Immature natural killer cell (primary cell): ENCODE results near the gene LMLN. TPM values are rescaled to one million over a fixed set of nuclear protein-coding genes. Genes with fewer than 3 reads are reported as not detected.

Source experiments
- DNase-seq, 3 donors: peaks; one replicate each; pipeline ENCODE4 v3.0.0; 2022; ENCODE audit warnings: mixed read lengths in 1 of 3
- H3K27ac Mint-ChIP-seq, 6 donors: one replicate each; pipeline ENCODE4 v1.8.0; 2020; ENCODE audit warnings: mixed read lengths in 6 of 6, mild to moderate bottlenecking in 5 of 6, inconsistent platforms in 4 of 6, moderate library complexity in 3 of 6
- H3K27me3 Mint-ChIP-seq, 3 donors: one replicate each; pipeline ENCODE4 v1.8.0; 2020 to 2021; ENCODE audit warnings: low read depth in 3 of 3, mild to moderate bottlenecking in 3 of 3, mixed read lengths in 3 of 3, moderate library complexity in 3 of 3, inconsistent platforms in 1 of 3
- H3K36me3 Mint-ChIP-seq, 3 donors: one replicate each; pipeline ENCODE4 v1.8.0; 2020; ENCODE audit warnings: mixed read lengths in 3 of 3, inconsistent platforms in 2 of 3, mild to moderate bottlenecking in 2 of 3
- H3K4me1 Mint-ChIP-seq, 2 donors: one replicate each; pipeline ENCODE4 v1.8.0; 2020; ENCODE audit warnings: inconsistent platforms in 2 of 2, mild to moderate bottlenecking in 2 of 2, mixed read lengths in 2 of 2, moderate library complexity in 1 of 2
- H3K4me3 Mint-ChIP-seq, 5 donors: one replicate each; pipeline ENCODE4 v1.8.0; 2020; ENCODE audit warnings: mild to moderate bottlenecking in 5 of 5, mixed read lengths in 5 of 5, inconsistent platforms in 3 of 5, moderate library complexity in 3 of 5
- H3K9me3 Mint-ChIP-seq, 6 donors: one replicate each; pipeline ENCODE4 v1.8.0; 2020; ENCODE audit warnings: mild to moderate bottlenecking in 6 of 6, mixed read lengths in 6 of 6, inconsistent platforms in 4 of 6, moderate library complexity in 3 of 6
- polyA plus RNA-seq, 3 donors: library from polyadenylated mRNA; unstranded; fragments of 300-500 nt; fragmentation: Illumina TruSeq; gene quantifications; one replicate each; pipeline ENCODE4 v1.2.3, GENCODE V29; 2021

Gene LMLN
- polyA plus RNA-seq, 3 donors from 2014 or later = 0.62 to 1.9 (median 1.8) TPM

DNA sequence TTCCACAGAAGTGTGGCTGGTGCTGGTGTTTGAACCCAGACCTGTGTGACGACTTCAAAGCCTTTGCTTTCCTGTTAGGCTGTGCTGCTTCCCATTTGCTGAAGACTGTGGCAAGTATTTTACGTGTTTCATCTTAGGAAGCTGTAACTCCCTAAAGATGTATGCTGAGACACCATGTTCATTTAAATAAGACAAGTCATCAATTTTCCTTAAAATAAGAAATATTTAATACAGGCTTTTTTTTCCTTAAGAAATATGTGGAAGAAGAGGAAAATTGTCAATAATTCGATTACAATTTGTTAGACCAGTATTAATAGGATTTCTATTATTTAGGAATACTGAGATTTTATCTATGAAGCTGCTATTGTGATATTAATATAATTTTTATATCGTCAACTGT, 58.4 kb downstream of the LMLN start:
- no peak for DNase-seq
- no peaks in the 10 kb centered on the region for H3K9me3 Mint-ChIP-seq
- no peaks in the 10 kb centered on the region for H3K4me1 Mint-ChIP-seq
- no peaks in the 10 kb centered on the region for H3K27me3 Mint-ChIP-seq
- peaks cover 0 to 6% (median 0%) of the 10 kb centered on the region in 3 donors for H3K36me3 Mint-ChIP-seq
- no peak overlapping the region for H3K4me3 Mint-ChIP-seq
- H3K27ac Mint-ChIP-seq = no peak overlapping the region

GRCh38 chr3:198019115-198019514, 59.1 kb downstream of the LMLN start:
- DNase-seq = no peak
- Mint-ChIP-seq H3K36me3 (peaks cover 0 to 6% (median 0%) of the 10 kb centered on the region in 3 donors), H3K27me3 (no peaks in the 10 kb centered on the region), H3K9me3 (no peaks in the 10 kb centered on the region), H3K4me3 (no peak overlapping the region), H3K4me1 (no peaks in the 10 kb centered on the region), H3K27ac (no peak overlapping the region)

DNA sequence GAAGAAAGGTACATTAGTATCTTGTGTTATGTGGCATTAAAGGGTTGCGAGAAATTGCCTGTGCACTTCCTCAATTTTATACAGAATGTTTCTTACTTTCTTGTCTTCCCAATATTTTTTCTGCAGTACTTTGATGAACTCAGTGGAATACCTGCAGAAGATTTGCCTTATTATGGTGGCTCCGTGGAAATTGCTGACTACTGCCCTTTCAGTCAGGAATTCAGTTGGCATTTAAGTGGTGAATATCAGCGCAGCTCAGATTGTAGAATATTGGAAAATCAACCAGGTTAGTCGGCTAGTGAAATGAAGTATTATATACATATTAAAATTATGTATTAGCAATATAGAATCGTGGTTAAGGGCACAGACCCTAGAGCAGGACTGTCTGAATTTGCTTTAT, 61.3 kb downstream of the LMLN start:
- DNase-seq = no peak
- Mint-ChIP-seq H3K4me1 (no peaks in the 10 kb centered on the region), H3K4me3 (no peak overlapping the region), H3K27me3 (no peaks in the 10 kb centered on the region), H3K9me3 (no peaks in the 10 kb centered on the region), H3K36me3 (peaks cover 0 to 6% (median 0%) of the 10 kb centered on the region in 3 donors), H3K27ac (no peak overlapping the region)

- Mint-ChIP-seq H3K4me1 (no peaks in the 10 kb centered on the region), H3K27me3 (peaks cover 0 to 2% (median 0%) of the 10 kb centered on the region in 3 donors), H3K36me3 (peaks cover 3 to 17% (median 5%) of the 10 kb centered on the region in 3 donors), H3K4me3 (no peak overlapping the region), H3K27ac (no peak overlapping the region), H3K9me3 (no peaks in the 10 kb centered on the region)
- no peak for DNase-seq
Measured at GRCh38 chr3:198022604-198023003, 62.6 kb downstream of the LMLN start.

- H3K9me3 Mint-ChIP-seq = no peaks in the 10 kb centered on the region
- H3K36me3 Mint-ChIP-seq = peaks cover 3 to 17% (median 5%) of the 10 kb centered on the region in 3 donors
- DNase-seq = no peak
- H3K4me3 Mint-ChIP-seq = no peak overlapping the region
- H3K4me1 Mint-ChIP-seq = no peaks in the 10 kb centered on the region
- H3K27me3 Mint-ChIP-seq = peaks cover 0 to 2% (median 0%) of the 10 kb centered on the region in 3 donors
- H3K27ac Mint-ChIP-seq = no peak overlapping the region
Measured at GRCh38 chr3:198025644-198026043, 65.6 kb downstream of the LMLN start.

DNA sequence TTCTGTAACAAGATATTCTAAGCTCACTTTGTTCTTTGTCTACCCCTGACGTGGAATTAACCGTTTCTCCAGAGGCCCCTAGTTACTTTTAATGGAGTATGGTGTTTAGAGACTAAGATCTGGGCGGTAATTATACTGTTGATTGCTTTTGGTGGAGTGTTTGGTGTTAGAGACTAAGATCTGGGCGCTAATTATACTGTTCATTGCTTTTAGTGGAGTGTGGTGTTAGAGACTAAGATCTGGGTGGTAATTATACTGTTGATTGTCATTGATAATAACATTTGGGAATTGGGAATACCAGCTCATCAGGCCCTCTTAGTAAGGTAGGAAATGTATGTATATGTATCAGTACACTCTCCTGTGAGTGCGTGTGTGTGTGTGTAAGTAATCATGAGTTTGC, 66.6 kb downstream of the LMLN start:
- Mint-ChIP-seq H3K27me3 (peaks cover 0 to 2% (median 0%) of the 10 kb centered on the region in 3 donors), H3K4me1 (no peaks in the 10 kb centered on the region), H3K4me3 (no peak overlapping the region), H3K36me3 (peaks cover 3 to 17% (median 5%) of the 10 kb centered on the region in 3 donors), H3K9me3 (no peaks in the 10 kb centered on the region), H3K27ac (no peak overlapping the region)
- DNase-seq = no peak

DNA sequence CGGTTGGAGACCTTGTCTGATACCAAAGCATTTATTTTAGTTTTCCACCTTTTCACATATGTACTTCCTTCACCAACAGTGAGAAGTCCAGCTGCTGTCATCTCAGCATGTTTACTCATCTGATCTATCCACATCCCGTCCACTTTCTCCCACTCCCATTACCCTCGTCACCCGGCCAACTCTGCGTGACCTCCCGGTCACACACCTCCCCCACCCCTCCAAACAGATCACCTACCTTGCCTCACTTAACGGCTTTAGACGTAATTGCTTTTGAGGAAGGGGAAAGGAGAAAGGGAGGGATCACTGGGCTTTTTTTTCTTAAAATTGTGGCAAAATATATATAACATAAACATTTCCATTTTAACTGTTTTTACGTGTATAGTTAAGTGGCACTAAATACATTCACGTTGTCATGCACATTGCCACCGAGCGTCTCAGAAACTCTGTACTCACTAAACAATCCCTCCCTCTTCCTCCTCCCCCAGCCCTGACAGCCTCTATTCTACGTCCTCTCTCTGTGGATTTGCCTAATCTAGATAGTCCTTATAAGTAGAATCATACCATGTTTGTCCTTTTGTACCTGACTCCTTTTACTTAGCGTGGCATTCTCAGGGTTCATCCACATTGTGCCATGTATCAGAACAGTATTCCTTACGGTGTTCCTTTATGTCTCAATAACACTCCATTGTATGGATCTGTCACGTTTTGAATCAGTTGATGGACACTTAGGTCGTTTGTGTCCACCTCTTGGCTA, 67.2 kb downstream of the LMLN start:
- H3K27me3 Mint-ChIP-seq = peaks cover 0 to 2% (median 0%) of the 10 kb centered on the region in 3 donors
- H3K4me1 Mint-ChIP-seq = no peaks in the 10 kb centered on the region

DNA sequence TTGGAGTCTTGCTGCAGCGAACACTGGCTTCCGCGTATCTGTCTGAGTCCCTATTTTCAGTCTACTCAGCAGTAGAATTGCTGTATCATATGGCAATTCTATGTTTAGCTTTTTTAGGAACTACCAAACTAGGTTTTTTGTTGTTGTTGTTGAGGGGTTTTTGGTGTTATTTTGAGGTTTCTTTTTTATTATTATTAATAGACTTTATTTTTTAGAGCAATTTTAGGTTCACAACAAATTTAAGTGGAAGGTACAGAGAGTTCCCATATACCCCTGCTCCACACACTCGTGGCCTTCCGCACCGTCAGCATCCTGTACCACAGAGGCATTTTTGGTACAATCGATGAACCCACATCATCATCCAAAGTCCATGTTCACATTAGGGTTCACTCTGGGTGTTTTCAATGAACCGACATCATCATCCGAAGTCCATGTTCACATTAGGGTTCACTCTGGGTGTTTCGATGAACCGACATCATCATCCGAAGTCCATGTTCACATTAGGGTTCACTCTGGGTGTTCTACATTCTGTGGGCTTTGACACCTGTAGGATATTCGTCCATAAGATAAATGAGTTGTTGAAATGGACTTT, 67.9 kb downstream of the LMLN start:
- Mint-ChIP-seq H3K4me3 (no peak overlapping the region), H3K27ac (no peak overlapping the region), H3K36me3 (peaks cover 3 to 12% (median 6%) of the 10 kb centered on the region in 3 donors), H3K4me1 (peaks cover 0 to 1% of the 10 kb centered on the region in 2 donors), H3K27me3 (peaks cover 0 to 2% (median 0%) of the 10 kb centered on the region in 3 donors), H3K9me3 (no peaks in the 10 kb centered on the region)
- no peak for DNase-seq

More for the DNA sequence above, 67.2 kb downstream of the LMLN start:
- Mint-ChIP-seq H3K27ac (no peak overlapping the region), H3K36me3 (peaks cover 3 to 16% (median 5%) of the 10 kb centered on the region in 3 donors), H3K9me3 (no peaks in the 10 kb centered on the region), H3K4me3 (no peak overlapping the region)
- DNase-seq = no peak

DNA sequence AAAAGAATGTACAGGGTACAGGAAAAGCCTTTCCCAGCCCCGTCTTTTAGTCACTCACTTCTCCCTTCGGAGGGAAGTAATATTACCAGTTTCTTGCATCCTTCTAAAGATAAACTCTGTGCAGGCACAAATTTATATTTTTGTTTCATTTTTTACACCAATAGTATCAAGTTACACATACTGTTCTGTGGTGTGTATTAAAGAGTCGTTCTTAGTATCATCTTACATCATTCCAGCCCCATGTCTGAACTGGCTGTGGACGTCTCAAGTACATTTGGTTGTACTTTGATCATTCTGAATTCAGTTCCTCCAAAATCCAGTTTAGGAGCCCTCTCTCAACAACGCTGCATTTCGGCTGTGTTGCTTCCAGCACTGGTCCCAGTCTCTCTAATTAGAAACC, 68.7 kb downstream of the LMLN start:
- Mint-ChIP-seq H3K27me3 (peaks cover 0 to 2% (median 0%) of the 10 kb centered on the region in 3 donors), H3K4me3 (no peak overlapping the region), H3K9me3 (no peaks in the 10 kb centered on the region), H3K27ac (no peak overlapping the region), H3K36me3 (peaks cover 3 to 11% (median 9%) of the 10 kb centered on the region in 3 donors), H3K4me1 (peaks cover 0 to 3% of the 10 kb centered on the region in 2 donors)
- DNase-seq = no peak

DNA sequence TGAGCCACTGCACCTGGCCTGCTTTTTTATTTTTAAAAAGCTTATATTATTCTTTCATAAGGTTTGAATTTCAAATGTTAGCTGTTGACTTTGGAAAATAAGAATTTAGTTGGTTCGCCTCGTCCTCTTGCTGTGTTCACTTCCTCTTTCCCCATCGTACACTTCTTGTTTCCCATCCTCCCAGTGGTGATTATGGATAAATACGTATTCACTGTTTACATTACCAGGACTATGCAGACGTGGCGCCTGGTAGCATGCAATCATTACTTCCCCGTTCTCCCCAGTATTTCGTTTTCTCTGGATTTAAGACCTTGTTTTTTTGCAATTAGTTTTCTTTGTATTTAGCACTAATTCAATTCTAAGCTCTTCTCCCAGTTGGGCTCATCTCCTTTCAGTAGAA, 70.1 kb downstream of the LMLN start:
- peaks cover 3 to 11% (median 9%) of the 10 kb centered on the region in 3 donors for H3K36me3 Mint-ChIP-seq
- peaks cover 0 to 3% of the 10 kb centered on the region in 2 donors for H3K4me1 Mint-ChIP-seq
- no peak overlapping the region for H3K4me3 Mint-ChIP-seq
- no peaks in the 10 kb centered on the region for H3K9me3 Mint-ChIP-seq
- no peak for DNase-seq
- H3K27ac Mint-ChIP-seq = no peak overlapping the region
- peaks cover 0 to 2% (median 0%) of the 10 kb centered on the region in 3 donors for H3K27me3 Mint-ChIP-seq

- no peaks in the 10 kb centered on the region for H3K9me3 Mint-ChIP-seq
- H3K36me3 Mint-ChIP-seq = peaks cover 3 to 11% (median 9%) of the 10 kb centered on the region in 3 donors
- H3K4me1 Mint-ChIP-seq = peaks cover 0 to 3% of the 10 kb centered on the region in 2 donors
- peaks cover 0 to 2% (median 0%) of the 10 kb centered on the region in 3 donors for H3K27me3 Mint-ChIP-seq
- no peak overlapping the region for H3K27ac Mint-ChIP-seq
- no peak for DNase-seq
- no peak overlapping the region for H3K4me3 Mint-ChIP-seq
Measured at GRCh38 chr3:198030726-198031125, 70.7 kb downstream of the LMLN start.

- Mint-ChIP-seq H3K4me1 (peaks cover 0 to 3% of the 10 kb centered on the region in 2 donors), H3K36me3 (peaks cover 3 to 9% (median 3%) of the 10 kb centered on the region in 3 donors), H3K9me3 (no peaks in the 10 kb centered on the region), H3K27ac (peak overlapping the region in 1 of 6 donors; percentile 70), H3K27me3 (no peaks in the 10 kb centered on the region), H3K4me3 (peak overlapping the region in 1 of 5 donors; percentile 31)
- DNase-seq = no peak
Measured at GRCh38 chr3:198032039-198032936, 72.3 kb downstream of the LMLN start.

GRCh38 chr3:198043119-198043518, 83.1 kb downstream of the LMLN start:
- Mint-ChIP-seq H3K4me3 (no peak overlapping the region), H3K27ac (no peak overlapping the region), H3K9me3 (no peaks in the 10 kb centered on the region), H3K27me3 (peaks cover 0 to 2% (median 0%) of the 10 kb centered on the region in 3 donors), H3K4me1 (no peaks in the 10 kb centered on the region), H3K36me3 (peaks cover 7 to 9% (median 8%) of the 10 kb centered on the region in 3 donors)
- no peak for DNase-seq
